Coronary artery (tissue), 2 donors: ENCODE measurements around the gene MAML3.

Experiments used
- DNase-seq: peaks from one replicate; pipeline ENCODE4 v3.0.0-alpha.2; 2017; ENCODE audit warnings: low spot score
- H3K27ac ChIP-seq, 2 donors: fragments of 200-600 bp; sonication (generic); one replicate each; pipeline ENCODE4 v1.5.1; 2016 to 2019
- H3K4me3 ChIP-seq: fragments of 200-600 bp; sonication (generic); 2 replicates; pipeline ENCODE4 v1.5.1; 2016; ENCODE audit warnings: mild to moderate bottlenecking, moderate library complexity
- CTCF ChIP-seq: fragments of 200-600 bp; sonication (generic); IDR thresholded peaks from one replicate; pipeline ENCODE4 v1.5.1; 2019; ENCODE audit warnings: antibody characterized with exemption

Gene MAML3

GRCh38 chr4:140044337-140044902 is 109.6 kb downstream of the MAML3 start:
- no peak overlapping the region for H3K27ac ChIP-seq
- no peak overlapping the region for H3K4me3 ChIP-seq
- no peak for DNase-seq
- no peak for TF ChIP-seq CTCF

- Histone ChIP-seq H3K27ac (no peak overlapping the region), H3K4me3 (no peak overlapping the region)
- no peak for TF ChIP-seq CTCF
- DNase-seq, result no peak
These were observed 111.3 kb downstream of the MAML3 start for GRCh38 chr4:140042634-140043033.

- H3K4me3 ChIP-seq, result no peak overlapping the region
- DNase-seq, result no peak
- TF ChIP-seq CTCF, result no peak
- H3K27ac ChIP-seq, result peak overlapping the region in 1 of 2 donors; percentile 33
These were observed 115.9 kb downstream of the MAML3 start for GRCh38 chr4:140038031-140038533.

- Histone ChIP-seq H3K4me3 (no peak overlapping the region), H3K27ac (peak overlapping the region in 1 of 2 donors; percentile 33)
- no peak for TF ChIP-seq CTCF
- DNase-seq, result no peak
These were observed 116.5 kb downstream of the MAML3 start for GRCh38 chr4:140037353-140038030.

GRCh38 chr4:140031706-140032105 is 122.3 kb downstream of the MAML3 start:
- TF ChIP-seq CTCF, result no peak
- DNase-seq, result no peak
- no peak overlapping the region for H3K27ac ChIP-seq

GRCh38 chr4:140031061-140031460 is 122.9 kb downstream of the MAML3 start:
- TF ChIP-seq CTCF, result no peak
- no peak for DNase-seq
- no peak overlapping the region for H3K27ac ChIP-seq
- H3K4me3 ChIP-seq, result no peak overlapping the region

More at GRCh38 chr4:140031706-140032105, 122.3 kb downstream of the MAML3 start:
- no peak overlapping the region for H3K4me3 ChIP-seq
